Activated CD4-positive, alpha-beta T cell treated with anti-CD3 and anti-CD28 coated beads, Interleukin-2, amount 50 U/mL, for 48 hours (primary cell): ENCODE measurements around the gene OSM.
A peak's percentile ranks its signal among the peaks of the same experiment; 100 is the strongest.

Source experiments
- DNase-seq, 2 experiments: peaks; one replicate each; pipeline ENCODE4 v3.0.0-alpha.2; 2020

The OSM gene

GRCh38 chr22:30297991-30298701 lies 31.5 kb upstream of the OSM start:
- no peak for DNase-seq

DNA sequence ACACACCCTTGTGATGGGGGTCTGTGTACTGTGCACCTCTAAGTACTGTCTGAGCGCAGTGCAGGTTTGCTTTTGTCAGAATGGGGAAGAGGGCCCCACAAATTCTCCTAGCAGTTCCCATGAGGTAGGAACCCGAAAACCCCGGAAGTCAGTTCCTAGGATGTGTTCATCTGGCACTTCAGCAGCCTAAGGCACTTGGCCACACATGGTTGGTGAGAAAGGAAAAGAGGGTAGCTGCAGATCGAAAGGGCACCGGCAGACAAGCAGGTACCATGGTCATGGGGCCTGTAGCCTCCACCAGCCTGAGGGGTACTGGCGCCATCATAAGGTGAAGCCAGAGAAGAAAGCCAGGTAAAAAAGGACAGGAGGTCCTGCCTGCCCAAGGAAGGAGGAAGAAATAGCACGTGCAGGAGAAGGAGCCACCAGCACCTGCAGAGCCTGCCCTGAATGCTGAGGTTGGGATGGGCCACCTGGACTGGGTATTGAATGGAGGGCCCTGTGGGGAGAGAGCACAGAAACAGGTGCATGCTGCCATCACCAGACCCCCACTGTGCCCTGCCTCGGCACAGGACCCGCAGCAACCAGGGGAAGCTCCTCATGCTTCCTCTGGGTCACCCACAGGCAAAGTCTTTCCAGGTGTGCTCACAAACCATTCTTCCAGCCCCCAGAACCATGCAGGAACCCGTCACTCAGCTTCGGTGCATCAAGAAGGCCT lies 30.8 kb upstream of the OSM start:
- DNase-seq = no peak

GRCh38 chr22:30296833-30297232 lies 30.2 kb upstream of the OSM start:
- DNase-seq = no peak

- DNase-seq = no peak
These were observed 29.7 kb upstream of the OSM start for GRCh38 chr22:30296324-30296723.

DNA sequence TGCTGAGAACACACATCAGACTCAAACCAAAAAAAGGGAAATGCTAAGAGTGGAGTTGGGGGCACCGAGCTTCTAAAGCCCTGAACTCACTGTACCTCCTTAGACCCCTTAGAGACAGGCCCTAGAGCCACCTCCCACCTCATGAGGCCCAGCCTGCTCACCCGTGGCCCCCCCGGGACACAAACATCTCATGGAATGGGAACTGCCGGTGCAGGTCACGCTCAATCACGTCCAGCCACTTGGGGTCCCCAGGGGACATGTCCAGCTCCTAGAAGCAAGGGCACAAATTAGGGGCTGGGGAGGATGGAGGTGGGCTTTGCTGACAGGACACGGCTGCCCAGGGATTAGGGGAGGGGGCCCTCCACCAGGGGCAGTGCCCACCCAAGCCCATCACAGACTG lies 28.9 kb upstream of the OSM start:
- DNase-seq = no peak

DNA sequence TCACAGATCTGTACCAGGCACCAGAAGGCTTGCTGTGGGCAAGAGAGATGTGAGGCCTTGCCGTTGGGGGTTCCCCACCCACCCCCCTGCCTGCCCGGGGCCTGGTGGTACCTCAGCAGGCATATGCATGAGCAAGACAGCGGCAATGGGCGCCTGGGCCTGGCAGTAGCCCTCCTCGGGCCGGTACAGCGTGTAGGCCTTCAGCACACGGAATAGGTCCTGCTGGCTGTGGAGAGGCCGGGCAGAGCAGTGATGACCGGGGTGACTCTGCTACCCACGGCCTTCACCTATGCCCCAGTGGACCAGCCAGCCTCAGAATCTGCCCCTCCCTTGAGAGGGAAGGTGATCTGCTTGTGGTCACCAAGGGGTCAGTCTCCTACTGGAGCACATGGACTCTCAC lies 28.2 kb upstream of the OSM start:
- no peak for DNase-seq

GRCh38 chr22:30294066-30294465 lies 27.4 kb upstream of the OSM start:
- no peak for DNase-seq

DNA sequence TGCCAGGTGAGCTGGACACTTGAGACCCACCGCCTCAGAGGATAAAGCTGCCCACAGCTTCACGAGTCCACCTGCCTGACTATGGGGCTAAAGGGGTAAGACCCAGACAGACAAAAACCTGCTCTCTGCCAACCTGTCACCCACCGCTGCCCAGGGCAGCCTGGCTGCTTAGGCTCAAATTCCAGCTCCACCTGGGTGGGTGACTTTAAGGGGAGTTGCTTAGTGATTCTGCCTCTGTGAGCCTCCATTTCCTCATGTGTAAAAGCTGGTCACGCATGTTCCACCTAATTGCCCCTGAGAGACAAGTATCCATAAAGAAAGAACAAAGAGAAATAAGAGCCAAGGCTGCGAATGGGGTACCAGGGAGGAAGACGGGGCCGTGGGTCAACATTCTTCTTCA lies 26.4 kb upstream of the OSM start:
- no peak for DNase-seq

GRCh38 chr22:30292069-30292970 lies 25.7 kb upstream of the OSM start:
- no peak for DNase-seq

- no peak for DNase-seq
These were observed 24.6 kb upstream of the OSM start for GRCh38 chr22:30291058-30291892.

DNA sequence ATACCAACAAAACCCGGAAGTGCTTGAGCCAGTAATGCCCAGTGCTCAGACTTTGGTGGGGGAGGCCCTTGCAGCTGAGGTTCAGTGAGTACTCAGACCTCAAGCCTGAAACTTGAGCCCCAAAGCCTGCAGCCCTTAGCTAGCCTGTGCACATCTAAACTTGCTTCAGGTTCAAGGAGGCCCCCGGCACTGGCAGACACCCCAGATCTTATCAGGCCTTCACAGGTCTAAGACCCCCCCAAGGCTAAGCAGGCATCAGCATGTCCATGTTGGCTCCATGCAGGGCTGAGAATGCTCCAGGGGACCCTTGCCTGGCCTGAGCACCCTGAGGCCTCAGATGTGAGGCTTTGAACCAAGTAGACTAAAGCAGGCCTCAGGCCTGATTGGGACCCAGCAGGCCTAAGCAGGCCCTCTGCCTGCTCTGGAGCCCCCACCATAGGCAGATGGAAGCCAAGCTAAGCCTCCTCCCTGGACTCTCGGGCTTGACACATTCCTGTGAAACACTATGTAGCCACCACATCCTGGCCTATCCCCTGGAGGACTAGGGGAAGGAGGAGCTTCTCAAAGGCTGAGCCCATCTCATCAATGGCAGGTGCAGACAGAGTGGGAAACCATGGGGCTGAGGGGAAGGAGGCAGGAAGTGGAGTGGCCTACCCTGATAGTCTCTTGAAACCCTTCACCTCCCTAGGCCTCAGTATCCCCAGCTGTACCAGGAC lies 23.8 kb upstream of the OSM start:
- DNase-seq = no peak

DNA sequence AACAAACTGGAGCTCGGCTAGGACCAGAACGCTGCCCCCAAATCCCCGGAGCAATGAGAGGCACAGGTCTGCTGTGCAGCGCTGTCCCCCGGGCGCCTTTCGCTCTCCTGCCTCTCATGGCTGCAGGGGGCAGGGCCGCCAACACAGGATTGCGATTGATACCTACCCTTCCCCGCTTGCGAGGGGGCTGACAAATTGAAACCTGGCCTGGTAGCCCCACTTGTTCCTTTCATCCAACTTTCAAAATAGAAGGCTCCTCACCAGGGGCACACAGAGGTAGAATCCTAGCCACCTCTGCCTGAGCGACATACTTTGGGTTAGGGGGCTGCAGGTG lies 23.3 kb upstream of the OSM start:
- DNase-seq = no peak

GRCh38 chr22:30289141-30289979 lies 22.7 kb upstream of the OSM start, which contains the start of gene CASTOR1:
CASTOR1 (minus strand) TSS chr22:30289505; CDS start chr22:30289497, 8 bp downstream.
- DNase-seq = peak; percentile 97 to 98

GRCh38 chr22:30288419-30289140 lies 21.9 kb upstream of the OSM start:
- DNase-seq = no peak

GRCh38 chr22:30287648-30288418 lies 21.2 kb upstream of the OSM start:
- peak; percentile 93 to 96 for DNase-seq

DNA sequence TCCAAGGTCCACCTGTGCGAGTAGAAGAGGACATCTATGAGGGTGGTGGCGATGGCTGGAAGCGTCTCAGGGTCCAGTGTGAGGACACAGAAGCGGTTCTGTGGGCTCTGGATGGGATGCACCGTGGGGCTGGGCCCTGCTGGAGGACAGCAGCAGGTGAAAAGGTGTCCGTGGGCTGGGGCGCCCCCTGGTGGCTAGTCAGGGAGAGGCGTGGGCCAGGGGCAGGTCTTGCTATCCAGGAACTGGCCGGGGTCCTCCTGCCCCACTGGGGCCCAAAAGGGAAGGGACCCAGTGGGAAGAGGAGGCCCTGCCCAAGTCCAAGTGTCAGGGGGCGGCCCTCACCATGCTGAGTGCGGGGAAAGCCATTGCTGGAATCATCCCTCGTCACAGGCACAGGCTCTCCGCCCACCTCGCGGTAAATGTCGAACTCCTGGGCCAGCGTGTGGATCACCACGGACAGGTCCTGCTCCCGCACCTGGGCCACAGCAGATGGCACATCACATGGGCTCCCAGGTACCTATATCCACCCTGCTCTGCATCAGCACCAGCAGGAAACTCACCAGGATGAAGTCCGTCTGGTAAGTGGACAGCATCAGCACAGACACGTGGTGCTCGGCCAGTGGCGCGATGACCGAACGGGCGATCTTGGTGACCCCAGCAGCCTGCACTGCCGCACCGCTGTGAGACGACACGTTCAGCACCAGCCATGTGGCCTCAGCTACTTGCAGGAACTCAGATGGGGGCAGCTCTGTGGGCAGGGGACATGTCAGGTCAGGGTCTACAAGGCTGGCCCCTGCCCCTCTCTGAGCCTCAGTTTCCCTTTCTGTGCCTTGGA lies 20.4 kb upstream of the OSM start:
- peak; percentile 92 to 94 for DNase-seq

- DNase-seq = no peak
These were observed 19.7 kb upstream of the OSM start for GRCh38 chr22:30286331-30286730.

DNA sequence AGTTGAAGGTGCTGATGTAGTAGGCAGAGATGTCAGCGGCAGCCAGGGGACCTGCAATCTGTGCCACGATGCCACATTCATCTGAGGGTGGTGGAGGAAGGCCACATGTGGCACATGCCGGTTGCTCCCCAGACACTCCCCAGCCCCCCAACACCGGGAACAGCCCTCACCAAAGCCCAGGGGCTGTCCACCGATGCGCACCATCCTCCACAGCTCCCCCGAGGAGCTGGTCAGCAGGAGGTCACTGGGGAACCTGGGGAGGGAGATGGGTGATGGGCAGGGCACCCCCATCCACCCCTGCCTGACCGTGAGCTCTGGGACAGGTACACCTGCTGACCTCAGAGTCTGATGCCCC lies 19.2 kb upstream of the OSM start:
- DNase-seq = no peak
